NCI-H1092 (cell line): ENCODE results near the gene MSANTD3.
"Not testable (repeated sequence)": the region's sequence is repeated elsewhere in the genome, so short reads cannot be mapped to it uniquely, and the experiment has no call there.

Source experiments
- DNase-seq: peaks from one replicate; lab custom pipeline; 2025; lab: John Stamatoyannopoulos, UW

Gene MSANTD3, protein sequence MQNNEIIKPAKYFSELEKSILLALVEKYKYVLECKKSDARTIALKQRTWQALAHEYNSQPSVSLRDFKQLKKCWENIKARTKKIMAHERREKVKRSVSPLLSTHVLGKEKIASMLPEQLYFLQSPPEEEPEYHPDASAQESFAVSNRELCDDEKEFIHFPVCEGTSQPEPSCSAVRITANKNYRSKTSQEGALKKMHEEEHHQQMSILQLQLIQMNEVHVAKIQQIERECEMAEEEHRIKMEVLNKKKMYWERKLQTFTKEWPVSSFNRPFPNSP

GRCh38 chr9:100426530-100427365, at the start of gene MSANTD3:
MSANTD3 (plus strand) TSS chr9:100427143; CDS start chr9:100441939, 14,796 bp downstream.
- DNase-seq, result peak; percentile 49

DNA sequence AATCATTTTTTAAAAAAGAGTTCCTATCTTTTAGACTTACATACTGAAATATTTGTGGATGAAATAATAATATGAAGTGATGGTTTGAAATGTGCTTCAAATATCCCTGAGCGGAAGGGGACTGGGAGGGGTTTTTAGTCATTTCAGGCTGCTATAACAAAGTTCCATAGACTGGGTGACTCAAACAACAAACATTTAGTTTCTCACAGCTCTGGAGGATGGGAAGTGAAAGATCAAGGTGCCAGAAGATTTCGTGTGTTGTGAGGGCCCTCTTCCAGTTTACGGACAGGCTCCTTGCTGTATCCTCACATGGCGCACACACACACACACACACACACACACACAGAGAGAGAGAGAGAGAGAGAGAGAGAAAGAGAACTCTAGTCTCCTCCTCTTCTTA, 47.1 kb upstream of the MSANTD3 start:
- no peak for DNase-seq

DNA sequence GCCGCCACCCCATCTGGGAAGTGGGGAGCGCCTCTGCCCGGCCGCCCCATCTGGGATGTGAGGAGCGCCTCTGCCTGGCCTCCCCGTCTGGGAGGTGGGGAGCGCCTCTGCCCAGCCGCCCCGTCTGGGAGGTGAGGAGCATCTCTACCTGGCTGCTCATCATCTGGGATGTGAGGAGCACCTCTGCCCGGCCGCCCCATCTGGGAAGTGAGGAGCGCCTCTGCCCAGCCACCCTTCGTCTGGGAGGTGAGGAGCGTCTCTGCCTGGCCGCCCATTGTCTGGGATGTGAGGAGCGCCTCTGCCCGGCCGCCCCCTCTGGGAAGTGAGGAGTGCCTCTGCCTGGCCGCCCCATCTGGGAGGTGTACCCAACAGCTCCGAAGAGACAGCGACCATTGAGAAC, 34.0 kb upstream of the MSANTD3 start:
- DNase-seq, result not testable (repeated sequence)

- no peak for DNase-seq
Observed at GRCh38 chr9:100394032-100394695, 32.8 kb upstream of the MSANTD3 start.

DNA sequence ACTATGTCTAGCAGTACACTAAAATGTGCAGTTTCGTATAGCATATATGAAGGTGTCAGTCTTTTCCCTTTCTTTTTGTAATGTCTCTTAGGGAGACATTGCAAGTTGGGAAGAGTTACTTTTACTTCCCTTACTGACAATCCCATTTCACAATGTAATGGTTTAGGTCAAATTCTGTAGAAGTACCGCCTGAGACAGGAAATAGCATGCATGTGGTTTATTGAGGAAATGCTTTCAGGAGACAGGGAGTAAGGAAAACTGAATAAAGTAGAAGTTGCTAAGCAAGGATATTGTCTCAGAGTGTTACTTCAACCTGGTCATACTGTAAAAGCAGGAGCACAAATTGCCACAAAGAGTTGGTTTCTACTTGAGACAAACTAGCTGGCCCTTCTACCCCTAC, 32.1 kb upstream of the MSANTD3 start:
- no peak for DNase-seq

- DNase-seq, result no peak
Observed at GRCh38 chr9:100396769-100397168, 30.2 kb upstream of the MSANTD3 start.

GRCh38 chr9:100397529-100398266, 29.2 kb upstream of the MSANTD3 start:
- DNase-seq, result no peak

GRCh38 chr9:100401042-100401441, 25.9 kb upstream of the MSANTD3 start:
- no peak for DNase-seq

GRCh38 chr9:100406962-100407361, 20.0 kb upstream of the MSANTD3 start:
- no peak for DNase-seq

- no peak for DNase-seq
Observed at GRCh38 chr9:100408546-100409175, 18.3 kb upstream of the MSANTD3 start.

DNA sequence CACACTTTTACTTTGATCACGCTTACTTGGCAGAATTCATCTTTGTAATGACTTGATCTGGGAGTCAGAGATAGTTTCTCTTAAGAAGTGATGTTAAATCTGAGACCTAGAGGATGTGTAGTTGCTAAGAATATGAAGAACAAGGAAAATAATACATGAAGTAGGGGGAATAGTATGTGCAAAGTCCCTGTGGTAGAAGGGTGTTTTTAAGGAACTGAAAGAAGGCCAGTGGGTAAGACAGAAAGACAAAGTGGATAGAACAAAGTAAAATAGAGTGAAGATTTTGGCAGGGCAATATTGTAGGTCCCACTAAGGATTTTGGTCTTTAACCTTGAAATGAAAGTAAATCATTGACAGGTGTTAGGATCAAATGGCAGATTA, 17.8 kb upstream of the MSANTD3 start:
- DNase-seq, result no peak

DNA sequence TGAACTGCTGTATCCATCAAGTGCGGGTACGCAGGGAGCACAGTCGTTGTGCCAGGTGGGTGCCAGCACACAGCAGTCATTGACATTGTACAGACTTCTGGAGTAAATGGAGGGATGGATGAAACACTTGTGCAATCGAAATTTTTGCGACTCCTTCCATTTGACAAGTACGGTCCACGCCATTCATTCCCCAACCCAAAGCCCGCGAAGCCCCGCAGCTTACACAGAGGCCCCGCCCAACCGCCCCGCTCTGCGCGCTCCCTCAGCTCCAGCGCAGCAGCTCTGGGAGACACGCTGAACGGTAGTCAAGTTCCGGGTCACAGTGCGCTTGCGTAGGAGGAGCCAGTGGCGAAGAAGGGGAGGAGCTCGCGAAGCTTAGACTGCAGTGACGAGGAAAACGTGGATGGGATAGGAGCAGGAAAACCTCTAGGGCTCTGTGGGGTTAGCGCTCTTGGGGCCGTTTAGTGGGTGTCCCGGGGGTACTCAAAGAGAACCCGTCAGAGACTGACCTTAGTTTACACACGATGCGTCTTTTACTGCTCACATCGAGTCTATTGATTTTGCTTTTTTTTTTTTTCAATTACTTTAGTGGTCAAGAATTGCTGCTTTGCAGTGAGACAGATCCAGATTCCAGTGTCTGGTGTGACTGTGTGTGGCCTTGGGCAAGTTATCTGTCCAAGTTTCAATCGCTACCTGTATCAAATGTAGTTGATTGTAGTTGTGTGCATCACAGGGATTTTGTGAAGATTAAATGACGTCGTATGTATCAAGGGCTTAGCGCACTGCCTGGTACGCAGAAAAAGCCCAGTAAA, 15.3 kb upstream of the MSANTD3 start:
- DNase-seq, result peak; percentile 94

DNA sequence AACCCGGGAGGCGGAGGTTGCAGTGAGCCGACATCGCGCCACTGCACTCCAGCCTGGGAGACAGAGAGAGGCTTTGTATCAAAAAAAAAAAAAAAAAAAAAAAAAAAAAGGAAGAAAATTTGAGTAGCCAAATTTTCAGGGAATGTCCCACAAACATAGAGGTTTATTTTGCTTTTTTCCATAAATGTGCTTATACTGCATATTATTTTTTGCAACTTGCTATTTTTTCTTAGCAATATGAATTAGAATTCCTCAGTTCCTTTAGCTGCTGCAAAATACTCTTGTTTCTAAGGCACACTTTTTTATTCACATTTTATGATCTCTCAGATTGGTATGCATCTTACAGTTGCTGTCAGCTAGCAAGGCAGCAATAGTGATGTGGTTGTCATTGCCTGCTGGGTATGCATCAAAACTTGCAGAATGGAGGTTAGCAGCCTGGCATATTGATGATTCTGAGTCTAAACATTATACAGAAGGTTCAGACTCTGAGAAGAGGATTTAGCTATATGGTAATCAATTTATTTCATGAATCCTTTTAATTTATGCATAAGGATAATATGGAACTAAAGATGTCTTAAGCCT, 13.0 kb upstream of the MSANTD3 start:
- no peak for DNase-seq

DNA sequence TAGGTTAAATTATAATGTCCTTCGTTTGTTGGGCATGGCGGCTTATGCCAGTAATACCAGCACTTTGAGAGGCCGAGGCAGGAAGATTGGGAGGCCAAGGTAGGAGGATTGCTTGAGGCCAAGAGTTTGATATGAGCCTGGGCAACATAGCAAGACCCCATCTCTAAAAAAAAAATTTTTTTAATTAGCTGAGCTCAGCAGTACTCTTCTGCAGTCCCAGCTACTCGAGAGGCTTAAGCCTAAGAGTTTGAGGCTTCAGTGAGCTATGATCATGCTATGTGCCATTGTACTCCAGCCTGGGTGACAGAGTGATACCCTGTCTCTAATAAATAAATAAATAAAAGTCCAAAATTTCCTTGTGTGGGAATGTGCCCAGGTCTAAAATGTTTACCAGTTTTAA, 9.1 kb upstream of the MSANTD3 start:
- no peak for DNase-seq

- no peak for DNase-seq
Observed at GRCh38 chr9:100419166-100419565, 7.8 kb upstream of the MSANTD3 start.

- not testable (repeated sequence) for DNase-seq
Observed at GRCh38 chr9:100421116-100421515, 5.8 kb upstream of the MSANTD3 start.

- DNase-seq, result no peak
Observed at GRCh38 chr9:100425758-100426157, 1.2 kb upstream of the MSANTD3 start.

DNA sequence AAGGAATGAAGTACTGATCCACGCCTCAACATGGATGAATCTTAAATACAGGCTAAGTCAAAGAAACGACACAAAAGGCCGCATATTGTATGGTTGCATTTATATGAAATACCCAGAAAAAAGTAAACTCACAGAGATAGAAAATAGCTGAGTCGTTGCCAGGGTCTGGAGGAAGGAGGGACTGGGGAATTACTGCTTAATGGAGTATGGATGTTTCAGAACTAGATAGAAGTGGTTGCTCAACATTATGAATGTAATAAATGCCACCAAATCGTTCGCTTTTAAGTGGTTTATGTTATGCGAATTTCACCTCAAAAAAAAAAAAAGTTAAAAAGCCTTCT, 784 bp upstream of the MSANTD3 start:
- no peak for DNase-seq

DNA sequence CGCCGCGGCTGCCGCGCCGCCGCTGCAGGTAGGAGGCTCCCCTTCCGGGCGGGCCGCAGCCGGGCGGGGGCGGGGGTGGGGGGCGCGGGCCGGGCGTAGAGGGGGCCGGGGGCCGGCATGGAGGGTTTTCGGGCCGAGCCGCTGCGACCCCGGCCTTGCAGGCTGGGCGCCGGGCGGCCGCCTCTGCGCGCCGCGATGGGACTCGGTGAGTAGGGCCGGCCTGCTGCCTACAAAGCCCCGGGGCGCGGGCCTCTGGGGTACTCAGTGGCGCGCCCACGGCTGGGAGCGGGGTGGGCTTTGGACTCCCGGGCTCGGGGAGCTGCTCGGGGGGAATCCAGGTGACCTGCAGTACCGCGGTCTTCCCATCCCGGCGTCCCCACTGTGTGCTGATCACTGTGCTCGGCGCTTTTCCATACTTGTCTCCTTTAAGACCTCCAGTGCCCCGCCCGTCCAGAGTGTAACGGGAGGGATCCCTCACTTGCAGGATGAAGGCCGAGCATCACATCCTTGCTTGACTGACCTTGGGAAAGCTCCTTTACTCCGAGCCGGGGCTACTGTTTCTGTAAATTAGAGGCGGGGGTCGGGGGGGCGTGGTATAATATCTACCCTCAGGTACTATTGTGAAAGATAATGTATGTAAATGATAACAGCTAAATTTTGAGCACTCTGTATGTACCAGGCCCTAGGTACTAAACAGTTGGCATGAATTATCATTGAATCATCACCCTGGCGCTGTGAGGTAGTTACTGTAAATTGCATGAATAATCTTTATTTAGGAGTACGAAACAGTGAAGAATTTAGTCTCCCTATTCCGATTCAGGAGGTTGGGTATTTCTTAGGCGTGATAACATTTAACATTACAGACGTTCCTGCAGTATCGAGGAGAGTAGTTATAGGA, 672 bp downstream of the MSANTD3 start:
- peak; percentile 43 for DNase-seq
